CD4-positive, alpha-beta memory T cell (primary cell): ENCODE measurements around the gene GALNT18. TPM values are rescaled to one million over a fixed set of nuclear protein-coding genes. Genes with fewer than 3 reads are reported as not detected.

Source experiments
- CTCF ChIA-PET: fragments of 350-600 bp; sonication (Branson Sonifier 250); formaldehyde crosslinking; loops from one replicate; lab custom pipeline; 2021; ENCODE audit warnings: inconsistent platforms; ENCODE audit not compliant: partially characterized antibody; lab: Charles Lee
- POLR2A ChIA-PET: fragments of 350-600 bp; sonication (Branson Sonifier 250); formaldehyde crosslinking; loops from one replicate; lab custom pipeline; 2021; ENCODE audit not compliant: partially characterized antibody; lab: Charles Lee
- DNase-seq, 5 donors: peaks; one replicate each; pipeline versions ENCODE4 v3.0.0 to v3.0.0-alpha.2; 2020 to 2022; ENCODE audit warnings: mixed read lengths in 1 of 5
- H3K27ac ChIP-seq: one replicate; pipeline ENCODE4 v1.7.0; 2013; ENCODE audit warnings: low read depth, low read length
- H3K27me3 ChIP-seq: 2 replicates; pipeline ENCODE4 v1.7.0; 2013; ENCODE audit warnings: mild to moderate bottlenecking, low read length, moderate library complexity; ENCODE audit not compliant: insufficient read depth
- H3K36me3 ChIP-seq: 2 replicates; pipeline ENCODE4 v1.7.0; 2013; ENCODE audit warnings: mild to moderate bottlenecking, low read length, moderate library complexity; ENCODE audit not compliant: insufficient read depth
- H3K4me1 ChIP-seq: 2 replicates; pipeline ENCODE4 v1.7.0; 2013; ENCODE audit warnings: mild to moderate bottlenecking, low read length, moderate library complexity; ENCODE audit not compliant: insufficient read depth
- H3K4me3 ChIP-seq, 2 donors: one replicate each; pipeline ENCODE4 v1.7.0; 2013; ENCODE audit warnings: low read length in 2 of 2, mild to moderate bottlenecking in 1 of 2
- H3K9me3 ChIP-seq, 2 donors: one replicate each; pipeline ENCODE4 v1.7.0; 2013; ENCODE audit warnings: low read length in 2 of 2, control low read depth in 1 of 2; ENCODE audit not compliant: control insufficient read depth in 1 of 2
- H3K27ac Mint-ChIP-seq, 7 donors: one replicate each; pipeline ENCODE4 v1.8.0; 2020 to 2021; ENCODE audit warnings: mixed read lengths in 7 of 7, mild to moderate bottlenecking in 6 of 7, inconsistent platforms in 3 of 7, moderate library complexity in 3 of 7
- H3K27me3 Mint-ChIP-seq, 2 donors: one replicate each; pipeline ENCODE4 v1.8.0; 2020 to 2021; ENCODE audit warnings: mixed read lengths in 2 of 2
- H3K36me3 Mint-ChIP-seq, 2 donors: one replicate each; pipeline ENCODE4 v1.8.0; 2020 to 2021; ENCODE audit warnings: mixed read lengths in 2 of 2, inconsistent platforms in 1 of 2, mild to moderate bottlenecking in 1 of 2
- H3K4me1 Mint-ChIP-seq, 4 donors: one replicate each; pipeline ENCODE4 v1.8.0; 2020 to 2021; ENCODE audit warnings: mixed read lengths in 4 of 4, mild to moderate bottlenecking in 1 of 4
- H3K4me3 Mint-ChIP-seq, 8 donors: one replicate each; pipeline ENCODE4 v1.8.0; 2020 to 2021; ENCODE audit warnings: mixed read lengths in 8 of 8, mild to moderate bottlenecking in 7 of 8, moderate library complexity in 6 of 8, inconsistent platforms in 3 of 8
- H3K9me3 Mint-ChIP-seq, 8 donors: one replicate each; pipeline ENCODE4 v1.8.0; 2020 to 2021; ENCODE audit warnings: mixed read lengths in 8 of 8, mild to moderate bottlenecking in 5 of 8, inconsistent platforms in 3 of 8, moderate library complexity in 1 of 8
- intact Hi-C: fragments of 100-400 bp; cut with micrococcal nuclease; formaldehyde crosslinking; loops from one replicate; pipeline ENCODE4 v1.15.1; 2023
- polyA plus RNA-seq, 2 donors: library from polyadenylated mRNA; unstranded; fragments of 300-500 nt; fragmentation: Illumina TruSeq; gene quantifications; one replicate each; pipeline ENCODE4 v1.2.3, GENCODE V29; 2021
- total RNA-seq, 2 experiments: library from RNA; stranded (reverse); gene quantifications; one replicate each; pipeline ENCODE4 v1.2.3, GENCODE V29; 2021

The GALNT18 gene
- total and polyA plus RNA-seq, 4 experiments from 2014 or later = not detected

DNA sequence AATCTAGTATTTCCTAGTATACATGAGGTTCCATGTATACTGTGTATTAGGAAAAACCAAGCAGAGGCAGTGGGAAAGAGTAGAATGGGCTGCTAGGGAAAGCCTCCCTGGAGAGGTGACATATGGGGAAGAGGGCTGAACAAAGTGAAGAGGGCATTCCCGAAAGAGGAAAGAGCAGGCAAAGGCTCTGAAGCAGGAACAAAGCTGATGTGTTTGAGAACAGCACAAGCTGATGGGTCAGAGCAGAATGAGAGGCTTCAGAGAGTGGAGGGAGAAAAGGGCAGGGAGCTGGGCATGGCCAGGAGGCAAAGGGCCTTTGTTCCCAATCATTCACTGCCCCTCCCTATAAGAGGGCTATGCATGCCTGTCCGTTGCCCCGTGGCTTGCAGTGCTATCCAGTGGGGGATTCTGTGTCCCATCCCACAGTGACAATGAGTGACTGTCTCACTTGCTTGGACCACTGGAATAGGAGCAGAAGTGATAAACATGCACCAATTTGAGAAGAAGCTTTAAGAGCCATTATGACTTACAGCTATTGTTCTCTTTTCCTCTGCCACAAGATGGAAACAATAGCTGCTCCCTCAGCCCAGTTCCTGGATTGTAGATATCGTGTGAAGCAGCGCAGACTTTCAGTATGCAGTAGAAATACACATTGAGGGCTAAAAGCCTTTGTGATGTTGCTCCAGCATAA, 39.6 kb downstream of the GALNT18 start:
- Mint-ChIP-seq H3K4me1 (no peaks in the 10 kb centered on the region), H3K9me3 (no peaks in the 10 kb centered on the region), H3K27ac (no peak overlapping the region), H3K4me3 (no peak overlapping the region), H3K27me3 (peaks cover 8 to 9% of the 10 kb centered on the region in 2 donors), H3K36me3 (no peaks in the 10 kb centered on the region)
- no peaks in the 10 kb centered on the region for H3K4me1 ChIP-seq
- H3K36me3 ChIP-seq = no peaks in the 10 kb centered on the region
- no peaks in the 10 kb centered on the region for H3K27me3 ChIP-seq
- H3K27ac ChIP-seq = no peak overlapping the region
- POLR2A ChIA-PET = no interaction called here
- CTCF ChIA-PET = no interaction called here
- H3K4me3 ChIP-seq = no peak overlapping the region
- intact Hi-C loops = no loop called here
- no peak for DNase-seq
- H3K9me3 ChIP-seq = no peaks in the 10 kb centered on the region

GRCh38 chr11:11581481-11581880, 40.3 kb downstream of the GALNT18 start:
- Histone ChIP-seq H3K27ac (no peak overlapping the region), H3K9me3 (no peaks in the 10 kb centered on the region), H3K4me1 (no peaks in the 10 kb centered on the region), H3K27me3 (no peaks in the 10 kb centered on the region), H3K36me3 (no peaks in the 10 kb centered on the region), H3K4me3 (no peak overlapping the region)
- H3K27ac Mint-ChIP-seq = no peak overlapping the region
- H3K4me3 Mint-ChIP-seq = no peak overlapping the region
- no peaks in the 10 kb centered on the region for H3K9me3 Mint-ChIP-seq
- H3K36me3 Mint-ChIP-seq = no peaks in the 10 kb centered on the region
- peaks cover 7 to 8% of the 10 kb centered on the region in 2 donors for H3K27me3 Mint-ChIP-seq
- ChIA-PET POLR2A (no interaction called here), CTCF (no interaction called here)
- H3K4me1 Mint-ChIP-seq = no peaks in the 10 kb centered on the region
- intact Hi-C loops = no loop called here
- DNase-seq = no peak

GRCh38 chr11:11580841-11581411, 40.9 kb downstream of the GALNT18 start:
- Histone ChIP-seq H3K27me3 (no peaks in the 10 kb centered on the region), H3K9me3 (no peaks in the 10 kb centered on the region), H3K4me1 (no peaks in the 10 kb centered on the region), H3K27ac (no peak overlapping the region), H3K4me3 (no peak overlapping the region), H3K36me3 (no peaks in the 10 kb centered on the region)
- DNase-seq = no peak
- intact Hi-C loops = no loop called here
- Mint-ChIP-seq H3K9me3 (no peaks in the 10 kb centered on the region), H3K27ac (no peak overlapping the region), H3K4me3 (no peak overlapping the region), H3K4me1 (no peaks in the 10 kb centered on the region), H3K36me3 (no peaks in the 10 kb centered on the region), H3K27me3 (peaks cover 7 to 8% of the 10 kb centered on the region in 2 donors)
- CTCF ChIA-PET = no interaction called here
- POLR2A ChIA-PET = no interaction called here

DNA sequence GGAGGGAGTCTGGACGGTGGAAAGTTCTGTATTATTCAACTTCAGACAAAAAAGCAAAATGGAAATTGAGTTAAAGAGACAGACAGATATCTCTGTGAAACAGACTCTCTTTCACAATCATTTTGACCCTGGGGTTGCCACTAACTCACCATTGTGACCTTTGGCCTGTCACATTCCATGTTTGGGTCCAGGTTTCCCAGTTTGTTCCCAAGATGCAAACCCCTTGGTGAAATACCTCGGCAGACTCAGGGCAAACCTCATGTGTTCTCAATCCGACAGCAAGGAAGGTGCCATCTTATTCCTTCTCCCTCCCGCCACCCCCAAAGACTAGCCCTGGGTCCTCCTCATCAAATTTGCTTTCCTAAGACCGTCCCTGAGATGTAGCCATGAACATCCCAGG, 41.8 kb downstream of the GALNT18 start:
- Histone ChIP-seq H3K27ac (no peak overlapping the region), H3K9me3 (no peaks in the 10 kb centered on the region), H3K4me3 (no peak overlapping the region), H3K27me3 (no peaks in the 10 kb centered on the region), H3K36me3 (no peaks in the 10 kb centered on the region), H3K4me1 (no peaks in the 10 kb centered on the region)
- H3K9me3 Mint-ChIP-seq = no peaks in the 10 kb centered on the region
- H3K4me3 Mint-ChIP-seq = no peak overlapping the region
- no peak for DNase-seq
- no peaks in the 10 kb centered on the region for H3K4me1 Mint-ChIP-seq
- H3K36me3 Mint-ChIP-seq = no peaks in the 10 kb centered on the region
- peaks cover 7 to 8% of the 10 kb centered on the region in 2 donors for H3K27me3 Mint-ChIP-seq
- intact Hi-C loops = no loop called here
- ChIA-PET POLR2A (no interaction called here), CTCF (no interaction called here)
- H3K27ac Mint-ChIP-seq = no peak overlapping the region

DNA sequence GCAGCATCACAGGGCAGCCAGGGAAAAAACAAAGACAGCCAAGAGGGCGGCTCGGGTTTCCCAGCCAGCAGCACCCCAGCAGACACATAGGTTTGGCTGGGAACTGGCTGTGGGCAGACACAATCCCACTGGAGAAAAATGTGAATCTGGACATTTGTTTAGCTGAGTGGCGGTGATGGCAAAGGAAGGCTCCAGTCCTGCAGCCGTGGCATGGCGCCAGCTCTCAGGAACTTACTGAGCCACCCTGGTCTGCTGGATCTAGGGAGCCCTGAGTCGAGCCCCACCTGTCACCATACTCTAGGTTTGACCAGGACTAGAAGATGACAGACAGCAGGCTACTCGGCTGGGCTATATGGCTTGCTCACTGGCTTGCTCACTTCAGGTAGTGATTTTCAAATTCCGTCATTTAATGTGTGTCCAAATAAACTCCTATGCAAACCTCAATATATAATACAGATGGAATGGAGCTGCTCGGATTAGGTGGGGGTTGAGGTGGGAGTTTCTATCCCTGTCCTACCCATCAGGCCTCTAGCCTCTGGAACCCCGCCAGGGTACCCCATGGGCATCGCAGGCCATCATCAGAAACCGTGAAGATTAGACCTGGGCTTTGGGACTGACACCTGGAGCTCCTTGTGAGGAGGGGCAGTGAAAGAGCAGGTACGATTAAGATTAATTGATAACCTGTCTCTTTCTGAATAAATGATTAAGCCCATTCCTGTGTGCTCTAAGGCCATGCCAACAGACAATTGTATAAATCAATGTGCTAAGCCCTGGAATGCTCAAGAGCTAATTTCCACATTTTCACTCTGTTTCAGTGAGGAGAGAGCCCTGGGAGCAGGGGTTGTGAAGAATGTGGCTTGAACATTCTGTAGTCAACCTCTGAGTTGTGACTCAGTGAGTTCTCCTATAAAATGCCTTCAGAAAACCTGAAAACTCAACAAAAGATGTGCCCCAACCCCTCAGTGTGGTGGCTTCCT, 42.5 kb downstream of the GALNT18 start:
- Mint-ChIP-seq H3K4me1 (no peaks in the 10 kb centered on the region), H3K9me3 (no peaks in the 10 kb centered on the region), H3K36me3 (no peaks in the 10 kb centered on the region), H3K27me3 (peaks cover 7 to 8% of the 10 kb centered on the region in 2 donors), H3K4me3 (no peak overlapping the region), H3K27ac (no peak overlapping the region)
- Histone ChIP-seq H3K27me3 (no peaks in the 10 kb centered on the region), H3K27ac (no peak overlapping the region), H3K36me3 (no peaks in the 10 kb centered on the region), H3K9me3 (no peaks in the 10 kb centered on the region), H3K4me3 (no peak overlapping the region), H3K4me1 (no peaks in the 10 kb centered on the region)
- no peak for DNase-seq
- POLR2A ChIA-PET = no interaction called here
- intact Hi-C loops = no loop called here
- CTCF ChIA-PET = no interaction called here

DNA sequence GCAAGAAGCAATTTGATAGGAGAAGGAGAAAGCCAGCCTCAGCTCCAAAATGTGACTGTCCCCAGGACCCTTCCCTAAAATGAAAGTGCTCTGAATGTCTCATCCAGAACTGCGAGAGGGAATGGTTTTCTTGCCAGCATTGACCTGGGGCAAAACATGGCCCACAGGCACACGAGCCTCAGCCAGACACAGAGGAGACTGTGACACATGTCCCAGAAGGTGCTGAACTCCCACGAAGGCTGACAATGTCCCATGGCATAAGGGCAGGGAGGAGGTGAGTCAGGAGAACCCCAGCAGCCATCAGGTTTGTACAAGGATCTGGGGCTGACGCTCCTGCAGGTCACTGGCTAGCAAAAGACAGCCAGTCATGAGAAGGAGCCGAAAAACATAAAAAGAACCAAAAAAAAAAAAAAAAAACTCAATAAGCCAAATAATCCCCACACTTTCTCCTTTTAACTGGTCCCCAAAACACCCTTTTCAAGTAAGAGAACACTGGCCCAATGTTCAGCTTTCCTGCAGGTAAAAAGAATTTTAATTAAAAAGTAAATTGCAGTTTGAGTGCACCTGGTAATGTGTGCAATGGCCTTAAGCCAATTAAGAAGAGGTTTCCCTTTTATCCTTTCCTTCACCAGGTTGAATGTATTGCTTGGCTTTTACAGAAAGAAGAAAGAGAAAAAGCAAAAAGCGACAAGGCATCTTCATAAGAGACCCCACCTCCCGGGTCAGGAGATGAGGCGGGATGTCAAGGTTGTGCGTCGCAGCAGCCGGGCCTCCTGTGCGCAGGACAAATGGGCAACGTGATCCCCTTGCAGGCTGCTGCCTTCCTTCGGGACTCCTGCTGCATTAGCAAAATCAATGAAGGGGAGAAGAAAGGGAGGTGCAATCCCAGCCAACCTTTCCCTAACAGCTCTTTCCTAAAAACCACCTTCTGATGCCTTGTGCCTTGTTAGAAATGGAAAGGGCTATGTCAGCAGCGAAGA, 43.6 kb downstream of the GALNT18 start:
- Histone ChIP-seq H3K36me3 (no peaks in the 10 kb centered on the region), H3K27me3 (no peaks in the 10 kb centered on the region), H3K4me3 (no peak overlapping the region), H3K9me3 (no peaks in the 10 kb centered on the region), H3K4me1 (no peaks in the 10 kb centered on the region), H3K27ac (no peak overlapping the region)
- H3K4me1 Mint-ChIP-seq = no peaks in the 10 kb centered on the region
- peaks cover 4 to 7% of the 10 kb centered on the region in 2 donors for H3K27me3 Mint-ChIP-seq
- POLR2A ChIA-PET = no interaction called here
- DNase-seq = no peak
- H3K27ac Mint-ChIP-seq = no peak overlapping the region
- CTCF ChIA-PET = no interaction called here
- no peaks in the 10 kb centered on the region for H3K9me3 Mint-ChIP-seq
- H3K36me3 Mint-ChIP-seq = no peaks in the 10 kb centered on the region
- intact Hi-C loops = no loop called here
- H3K4me3 Mint-ChIP-seq = no peak overlapping the region
